Gastrocnemius medialis (tissue), 4 donors: ENCODE data around the gene SUPT3H.

ENCODE experiments used
- POLR2A ChIP-seq, 2 donors: fragments of 450-650 bp; IDR thresholded peaks; one replicate each; pipeline ENCODE4 v1.6.1; 2017; ENCODE audit warnings: antibody characterized with exemption in 2 of 2, mild to moderate bottlenecking in 2 of 2, moderate library complexity in 2 of 2
- TF ChIP-seq, protein P1 (sequence below), 5 experiments: fragments of 450-650 bp in 3 of 5; fragments of 200-600 bp in 2 of 5; sonication (generic) in 2 of 5; IDR thresholded peaks in 4 of 5; conservative IDR thresholded peaks in 1 of 5; 1 replicate in 4 of 5; 2 replicates in 1 of 5; pipeline ENCODE4 v1.5.1; 2016 to 2019; ENCODE audit warnings: antibody characterized with exemption in 5 of 5, mild to moderate bottlenecking in 3 of 5, moderate library complexity in 3 of 5

DNA sequence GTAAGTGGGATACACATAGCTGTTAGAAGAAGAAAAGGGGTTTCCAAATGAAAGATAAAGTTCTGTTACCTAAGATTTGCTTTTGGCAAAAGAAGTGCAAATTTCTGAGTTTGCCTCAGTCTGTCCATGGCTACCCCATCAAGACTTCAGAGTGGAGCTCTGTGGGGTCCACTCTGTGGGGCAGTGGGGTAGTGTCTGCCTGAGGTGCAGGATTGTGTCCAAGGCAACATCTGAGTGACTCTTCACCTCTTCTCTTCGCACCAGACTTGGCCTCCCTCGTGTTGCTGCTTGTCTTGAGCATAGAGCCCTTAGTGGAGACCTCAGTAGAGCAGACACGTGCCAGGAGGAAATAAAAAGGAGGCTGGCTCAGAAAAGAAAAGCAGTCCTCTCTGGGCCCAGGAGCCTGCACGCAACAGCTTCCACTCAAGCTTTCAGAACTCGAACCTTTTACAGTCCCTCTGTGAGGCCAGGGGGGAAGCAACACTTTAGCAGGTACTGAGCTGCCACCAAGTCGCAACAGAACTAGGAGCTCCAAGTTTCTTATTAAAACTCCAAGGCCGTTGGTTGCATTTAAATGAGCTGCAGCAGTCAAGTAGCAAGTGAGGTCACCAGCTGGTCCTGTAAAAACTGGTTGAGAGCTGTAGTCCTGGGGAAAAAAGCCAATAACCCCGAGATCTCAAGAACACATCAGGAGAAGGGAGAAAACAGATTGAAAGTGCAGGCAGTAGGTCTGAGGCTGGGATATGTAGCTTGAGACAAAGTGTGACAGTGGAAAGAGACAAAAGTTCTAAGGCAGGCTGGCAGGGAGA, 576.7 kb downstream of the SUPT3H start:
- TF ChIP-seq, protein P1, sequence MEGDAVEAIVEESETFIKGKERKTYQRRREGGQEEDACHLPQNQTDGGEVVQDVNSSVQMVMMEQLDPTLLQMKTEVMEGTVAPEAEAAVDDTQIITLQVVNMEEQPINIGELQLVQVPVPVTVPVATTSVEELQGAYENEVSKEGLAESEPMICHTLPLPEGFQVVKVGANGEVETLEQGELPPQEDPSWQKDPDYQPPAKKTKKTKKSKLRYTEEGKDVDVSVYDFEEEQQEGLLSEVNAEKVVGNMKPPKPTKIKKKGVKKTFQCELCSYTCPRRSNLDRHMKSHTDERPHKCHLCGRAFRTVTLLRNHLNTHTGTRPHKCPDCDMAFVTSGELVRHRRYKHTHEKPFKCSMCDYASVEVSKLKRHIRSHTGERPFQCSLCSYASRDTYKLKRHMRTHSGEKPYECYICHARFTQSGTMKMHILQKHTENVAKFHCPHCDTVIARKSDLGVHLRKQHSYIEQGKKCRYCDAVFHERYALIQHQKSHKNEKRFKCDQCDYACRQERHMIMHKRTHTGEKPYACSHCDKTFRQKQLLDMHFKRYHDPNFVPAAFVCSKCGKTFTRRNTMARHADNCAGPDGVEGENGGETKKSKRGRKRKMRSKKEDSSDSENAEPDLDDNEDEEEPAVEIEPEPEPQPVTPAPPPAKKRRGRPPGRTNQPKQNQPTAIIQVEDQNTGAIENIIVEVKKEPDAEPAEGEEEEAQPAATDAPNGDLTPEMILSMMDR (IDR thresholded peaks at IDR 0.05 in 4 of 5, conservative IDR thresholded peaks at IDR 0.05 in 1 of 5): no peak
- TF ChIP-seq POLR2A (IDR thresholded peaks at IDR 0.05): no peak
